ENCODE measurements around the gene MRPL53. TPM values are rescaled to one million over a fixed set of nuclear protein-coding genes. Genes with fewer than 3 reads are reported as not detected.

The MRPL53 gene
- total and polyA plus RNA-seq, 2 of the 13 experiments (the other 11 are each of a cell fraction or from before 2014, with no cell fraction given), result 34.3 to 51.9 TPM

- TF ChIP-seq ZMAT5 (CRISPR knock-in tag; IDR thresholded peaks at IDR 0.05; ENCODE audit: borderline replicate concordance, low read depth) (no peak), SYNCRIP (IDR thresholded peaks at IDR 0.05; ENCODE audit: insufficient read depth, low read depth, low read length) (no peak), ZNF552 (CRISPR knock-in tag; IDR thresholded peaks at IDR 0.05; ENCODE audit: borderline replicate concordance) (no peak), ZBTB4 (CRISPR knock-in tag; IDR thresholded peaks at IDR 0.05; ENCODE audit: borderline replicate concordance) (no peak), ZNF530 (CRISPR knock-in tag; IDR thresholded peaks at IDR 0.05; ENCODE audit: low read depth) (no peak), CBFB (CRISPR knock-in tag; IDR thresholded peaks at IDR 0.05) (no peak), ZNF564 (CRISPR knock-in tag; IDR thresholded peaks at IDR 0.05) (no peak), STAT5B (CRISPR knock-in tag; IDR thresholded peaks at IDR 0.05) (no peak), ZNF251 (CRISPR knock-in tag; IDR thresholded peaks at IDR 0.05) (no peak), PAXIP1 (CRISPR knock-in tag; conservative IDR thresholded peaks at IDR 0.05) (peak; percentile 51), DMTF1 (CRISPR knock-in tag; IDR thresholded peaks at IDR 0.05) (no peak), NFKB2 (CRISPR knock-in tag; IDR thresholded peaks at IDR 0.05; ENCODE audit: borderline replicate concordance) (no peak), JUND (CRISPR knock-in tag; IDR thresholded peaks at IDR 0.05) (peak; percentile 3; the same call in 1 of the 2 replicates), HHEX (CRISPR knock-in tag; IDR thresholded peaks at IDR 0.05) (no peak), THAP11 (CRISPR knock-in tag; IDR thresholded peaks at IDR 0.05) (0 out of 2 replicates have a peak, but pooled peaks have one; percentile 34), ZNF704 (CRISPR knock-in tag; IDR thresholded peaks at IDR 0.05; ENCODE audit: borderline replicate concordance) (no peak), ZNF468 (CRISPR knock-in tag; IDR thresholded peaks at IDR 0.05) (no peak)
- TF ChIP-seq, protein P1, sequence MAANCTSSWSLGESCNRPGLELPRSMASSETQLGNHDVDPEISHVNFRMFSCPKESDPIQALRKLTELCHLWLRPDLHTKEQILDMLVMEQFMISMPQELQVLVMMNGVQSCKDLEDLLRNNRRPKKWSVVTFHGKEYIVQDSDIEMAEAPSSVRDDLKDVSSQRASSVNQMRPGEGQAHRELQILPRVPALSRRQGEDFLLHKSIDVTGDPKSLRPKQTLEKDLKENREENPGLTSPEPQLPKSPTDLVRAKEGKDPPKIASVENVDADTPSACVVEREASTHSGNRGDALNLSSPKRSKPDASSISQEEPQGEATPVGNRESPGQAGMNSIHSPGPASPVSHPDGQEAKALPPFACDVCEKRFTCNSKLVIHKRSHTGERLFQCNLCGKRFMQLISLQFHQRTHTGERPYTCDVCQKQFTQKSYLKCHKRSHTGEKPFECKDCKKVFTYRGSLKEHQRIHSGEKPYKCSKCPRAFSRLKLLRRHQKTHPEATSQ (CRISPR knock-in tag; IDR thresholded peaks at IDR 0.05; ENCODE audit: borderline replicate concordance), result no peak
These were observed 13.7 kb upstream of the MRPL53 start (continued) for GRCh38 chr2:74486141-74486540.

Data from HepG2 (cell line).